Prostate gland (tissue), 2 donors: ENCODE measurements around the gene EEFSEC.

Source experiments
- CTCF ChIP-seq, 4 experiments: fragments of 200-600 bp in 2 of 4; fragments of 450-650 bp in 2 of 4; sonication (generic) in 2 of 4; IDR thresholded peaks; 1 replicate in 3 of 4; 2 replicates in 1 of 4; pipeline ENCODE4 v1.5.1; 2016 to 2019; ENCODE audit warnings: antibody characterized with exemption in 4 of 4, mild to moderate bottlenecking in 2 of 4, moderate library complexity in 2 of 4
- POLR2A ChIP-seq: fragments of 450-650 bp; IDR thresholded peaks from one replicate; pipeline ENCODE4 v1.6.1; 2016; ENCODE audit warnings: antibody characterized with exemption, mild to moderate bottlenecking

- TF ChIP-seq POLR2A (no peak), CTCF (IDR thresholded peaks at IDR 0.05) (no peak)
These were observed 202.2 kb downstream of the EEFSEC start for GRCh38 chr3:128355543-128355919.
